Measurements from ENCODE around the gene EDDM3A. TPM values are rescaled to one million over a fixed set of nuclear protein-coding genes. Genes with fewer than 3 reads are reported as not detected.
A peak's percentile ranks its signal among the peaks of the same experiment; 100 is the strongest.
"Not testable (repeated sequence)": the region's sequence is repeated elsewhere in the genome, so short reads cannot be mapped to it uniquely, and the experiment has no call there.

The EDDM3A gene
- total RNA-seq, 4 donors from 2014 or later: not detected

- intact Hi-C loops (cut with DNase I): loop anchor here (5.0 to 10.0 kb wide), 2 partner anchors 157 to 165 kb away; no protein-coding TSS in a partner anchor
- Histone ChIP-seq H3K36me3 (no peaks in the 10 kb centered on the region), H3K4me1 (no peaks in the 10 kb centered on the region), H3K4me3 (replicated peaks in 1 of 3) (no peak overlapping the region), H3K27me3 (no peaks in the 10 kb centered on the region), H3K27ac (no peak overlapping the region), H3K9me3 (no peaks in the 10 kb centered on the region)
- DNase-seq: no peak
- TF ChIP-seq POLR2A (IDR thresholded peaks at IDR 0.05): no peak
- TF ChIP-seq CTCF (IDR thresholded peaks at IDR 0.05): no peak
Observed at GRCh38 chr14:20699931-20700330, 45.8 kb upstream of the EDDM3A start.

- intact Hi-C loops (cut with DNase I): loop anchor here (5.0 kb wide), 1 partner anchor 156 kb away; no protein-coding TSS in a partner anchor
- DNase-seq; H3K36me3 ChIP-seq; H3K9me3 ChIP-seq; H3K4me1 ChIP-seq; H3K27me3 ChIP-seq; H3K27ac ChIP-seq; H3K4me3 ChIP-seq (replicated peaks in 1 of 3): not testable (repeated sequence)
- 95% methylated on average over 7 of the region's 7 CpGs for WGBS, 2 donors
Observed at GRCh38 chr14:20700965-20701364, 44.7 kb upstream of the EDDM3A start.

GRCh38 chr14:20706657-20707355 is 38.9 kb upstream of the EDDM3A start:
- intact Hi-C loops (cut with DNase I): no loop called here
- WGBS, 2 donors: 61 to 76% methylated on average over 4 of the region's 4 CpGs

GRCh38 chr14:20707622-20708021 is 38.1 kb upstream of the EDDM3A start:
- 44 to 60% methylated on average over 2 of the region's 2 CpGs for WGBS, 2 donors
- no peaks in the 10 kb centered on the region for H3K36me3 ChIP-seq
- peak; percentile 44 to 49 for DNase-seq
- no peaks in the 10 kb centered on the region for H3K9me3 ChIP-seq
- H3K4me3 ChIP-seq (replicated peaks in 1 of 3): no peak overlapping the region
- H3K27me3 ChIP-seq: no peaks in the 10 kb centered on the region
- intact Hi-C loops (cut with DNase I): no loop called here
- TF ChIP-seq CTCF (IDR thresholded peaks at IDR 0.05) (no peak), POLR2A (IDR thresholded peaks at IDR 0.05) (no peak)
- H3K4me1 ChIP-seq: peaks cover 0 to 13% of the 10 kb centered on the region in 2 donors
- no peak overlapping the region for H3K27ac ChIP-seq

More at GRCh38 chr14:20706657-20707355, 38.9 kb upstream of the EDDM3A start:
- Histone ChIP-seq H3K4me1 (peaks cover 0 to 13% of the 10 kb centered on the region in 2 donors), H3K36me3 (no peaks in the 10 kb centered on the region), H3K27ac (no peak overlapping the region), H3K27me3 (no peaks in the 10 kb centered on the region), H3K4me3 (replicated peaks in 1 of 3) (no peak overlapping the region), H3K9me3 (no peaks in the 10 kb centered on the region)
- no peak for TF ChIP-seq POLR2A (IDR thresholded peaks at IDR 0.05)
- TF ChIP-seq CTCF (IDR thresholded peaks at IDR 0.05): no peak
- no peak for DNase-seq

GRCh38 chr14:20711261-20711660 is 34.4 kb upstream of the EDDM3A start:
- Histone ChIP-seq H3K36me3 (no peaks in the 10 kb centered on the region), H3K9me3 (no peaks in the 10 kb centered on the region), H3K27ac (no peak overlapping the region), H3K27me3 (no peaks in the 10 kb centered on the region), H3K4me1 (peaks cover 0 to 20% of the 10 kb centered on the region in 2 donors), H3K4me3 (replicated peaks in 1 of 3) (no peak overlapping the region)
- intact Hi-C loops (cut with DNase I): no loop called here
- TF ChIP-seq POLR2A (IDR thresholded peaks at IDR 0.05) (no peak), CTCF (IDR thresholded peaks at IDR 0.05) (no peak)
- no peak for DNase-seq
- 56 to 67% methylated on average over 4 of the region's 4 CpGs for WGBS, 2 donors
